Measurements from ENCODE around the gene ITSN2.

DNA sequence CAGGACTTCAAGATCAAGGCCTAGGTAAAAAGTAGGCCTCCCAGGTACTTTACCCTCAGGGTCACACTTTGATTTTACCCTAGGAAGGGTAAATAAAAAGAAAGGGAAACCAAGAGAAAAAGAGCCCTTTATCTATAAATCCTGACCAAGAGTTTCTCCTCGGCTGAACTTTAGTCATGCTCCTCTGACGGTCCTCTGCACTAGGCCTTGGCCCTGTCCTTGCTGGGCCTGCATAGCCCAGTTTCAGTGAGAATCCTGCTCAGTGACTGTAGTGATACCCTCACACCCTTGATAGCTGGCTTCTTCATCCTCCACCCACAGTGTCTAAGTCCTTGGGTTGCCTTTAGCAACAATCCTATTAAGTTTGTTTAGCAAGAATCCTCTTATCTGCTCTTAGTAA, 20.5 kb upstream of the ITSN2 start:
- TF ChIP-seq TAF1 (IDR thresholded peaks at IDR 0.05; ENCODE audit: low read depth, low read length) (no peak), POLR2A (IDR thresholded peaks at IDR 0.05; ENCODE audit: low read depth, low read length) (no peak), POLR2AphosphoS5 (IDR thresholded peaks at IDR 0.05; ENCODE audit: low read depth, low read length) (no peak)
